ENCODE measurements around the gene PITPNM2. TPM values are rescaled to one million over a fixed set of nuclear protein-coding genes. Genes with fewer than 3 reads are reported as not detected.

PITPNM2 gene
- 5.2 and 5.7 TPM in 2 replicates for total RNA-seq

DNA sequence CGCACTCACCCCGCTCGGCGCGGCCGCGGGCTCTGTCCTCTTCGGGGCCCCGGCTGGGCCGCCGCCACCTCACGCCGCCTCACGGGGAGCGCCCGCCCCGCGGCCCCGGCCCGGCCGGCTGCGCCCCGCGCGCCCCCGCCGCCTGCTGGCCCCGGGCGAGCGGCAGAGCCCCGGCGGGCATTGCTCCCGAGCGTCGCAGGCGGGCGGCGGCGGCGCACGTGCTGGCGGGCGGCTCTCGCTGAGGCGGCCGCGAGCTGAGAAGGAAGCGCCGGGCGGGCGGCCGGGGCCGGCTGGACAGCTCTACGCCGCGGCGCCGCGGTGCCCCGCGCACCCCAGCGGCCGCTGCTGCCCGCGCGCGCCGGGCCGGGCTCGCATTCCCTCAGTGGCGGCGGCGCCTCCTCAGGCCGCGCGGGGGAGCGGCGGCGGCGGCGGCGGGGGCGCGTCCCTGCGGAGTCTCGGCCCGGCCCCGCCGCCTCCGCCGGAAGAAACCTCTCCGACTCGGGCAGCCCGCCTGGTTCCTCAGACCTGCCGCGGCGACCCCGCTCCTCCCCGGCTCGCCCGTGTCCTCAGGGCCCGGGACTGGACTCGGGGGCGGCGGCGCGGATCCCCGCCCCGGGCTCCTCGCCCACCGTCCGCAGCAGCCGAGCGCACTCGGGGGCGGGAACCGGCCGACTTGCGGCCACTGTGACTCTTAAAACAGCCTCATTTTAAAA lies at the start of gene PITPNM2:
Gene PITPNM2, minus strand, starts transcription at position 347 of the 713 bp plus-strand sequence. CDS start 116,500 bp downstream, outside the sequence.
- Histone ChIP-seq H3K36me3 (ENCODE audit: control insufficient read depth, insufficient read depth, low read length) (no peaks in the 10 kb centered on the region), H3K27me3 (ENCODE audit: control insufficient read depth, insufficient read depth, low read length) (no peaks in the 10 kb centered on the region), H3K4me3 (ENCODE audit: low read depth, low read length) (peak within 1 kb of the TSS; percentile 74)
- DNase-seq (ENCODE audit: low read depth): no peak
- TF ChIP-seq, protein P1, sequence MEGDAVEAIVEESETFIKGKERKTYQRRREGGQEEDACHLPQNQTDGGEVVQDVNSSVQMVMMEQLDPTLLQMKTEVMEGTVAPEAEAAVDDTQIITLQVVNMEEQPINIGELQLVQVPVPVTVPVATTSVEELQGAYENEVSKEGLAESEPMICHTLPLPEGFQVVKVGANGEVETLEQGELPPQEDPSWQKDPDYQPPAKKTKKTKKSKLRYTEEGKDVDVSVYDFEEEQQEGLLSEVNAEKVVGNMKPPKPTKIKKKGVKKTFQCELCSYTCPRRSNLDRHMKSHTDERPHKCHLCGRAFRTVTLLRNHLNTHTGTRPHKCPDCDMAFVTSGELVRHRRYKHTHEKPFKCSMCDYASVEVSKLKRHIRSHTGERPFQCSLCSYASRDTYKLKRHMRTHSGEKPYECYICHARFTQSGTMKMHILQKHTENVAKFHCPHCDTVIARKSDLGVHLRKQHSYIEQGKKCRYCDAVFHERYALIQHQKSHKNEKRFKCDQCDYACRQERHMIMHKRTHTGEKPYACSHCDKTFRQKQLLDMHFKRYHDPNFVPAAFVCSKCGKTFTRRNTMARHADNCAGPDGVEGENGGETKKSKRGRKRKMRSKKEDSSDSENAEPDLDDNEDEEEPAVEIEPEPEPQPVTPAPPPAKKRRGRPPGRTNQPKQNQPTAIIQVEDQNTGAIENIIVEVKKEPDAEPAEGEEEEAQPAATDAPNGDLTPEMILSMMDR (IDR thresholded peaks at IDR 0.05; ENCODE audit: insufficient read depth, low read length, poor library complexity, severe bottlenecking): no peak

DNA sequence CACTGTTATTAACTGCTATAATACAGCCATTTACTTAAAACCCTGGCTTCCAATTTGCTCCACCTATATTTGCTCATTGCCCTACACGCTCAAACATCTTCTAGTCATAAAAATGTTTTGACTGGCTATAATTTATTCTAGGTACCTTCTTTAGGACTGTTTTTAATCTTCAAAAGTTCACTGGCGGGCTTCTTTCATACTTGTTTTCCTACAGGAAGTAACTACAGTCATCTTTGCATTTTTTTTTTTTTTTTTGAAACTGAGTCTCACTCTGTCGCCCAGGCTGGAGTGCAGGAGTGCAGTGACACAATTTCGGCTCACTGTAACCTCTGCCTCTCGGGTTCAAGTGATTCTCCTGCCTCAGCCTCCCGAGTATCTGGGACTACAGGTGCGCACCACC lies 49.5 kb upstream of the PITPNM2 start:
- TF ChIP-seq, protein P1 (IDR thresholded peaks at IDR 0.05; ENCODE audit: insufficient read depth, low read length, poor library complexity, severe bottlenecking): no peak
- DNase-seq (ENCODE audit: low read depth): no peak
- Histone ChIP-seq H3K27me3 (ENCODE audit: control insufficient read depth, insufficient read depth, low read length) (no peaks in the 10 kb centered on the region), H3K36me3 (ENCODE audit: control insufficient read depth, insufficient read depth, low read length) (no peaks in the 10 kb centered on the region), H3K4me3 (ENCODE audit: low read depth, low read length) (no peak overlapping the region)

DNA sequence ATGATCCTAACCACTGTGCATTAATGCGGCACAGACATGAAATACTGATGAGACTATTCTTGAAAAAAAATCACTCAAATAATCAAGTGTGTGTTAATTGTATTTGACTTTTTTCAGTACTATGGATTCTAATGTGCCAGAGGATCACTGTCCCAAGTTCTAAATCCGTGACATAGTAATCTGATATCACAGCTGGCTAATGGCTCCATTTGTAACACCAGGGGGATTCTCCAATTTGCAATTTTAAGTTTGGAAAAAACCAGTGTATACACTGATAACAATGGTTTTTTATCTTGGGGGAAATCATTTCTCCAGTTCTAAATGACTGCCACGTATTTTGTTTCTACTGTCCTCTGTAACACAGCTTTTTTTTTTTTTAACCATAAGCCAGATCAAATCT lies 49.0 kb upstream of the PITPNM2 start:
- DNase-seq (ENCODE audit: low read depth): no peak
- Histone ChIP-seq H3K36me3 (ENCODE audit: control insufficient read depth, insufficient read depth, low read length) (no peaks in the 10 kb centered on the region), H3K27me3 (ENCODE audit: control insufficient read depth, insufficient read depth, low read length) (no peaks in the 10 kb centered on the region), H3K4me3 (ENCODE audit: low read depth, low read length) (no peak overlapping the region)
- TF ChIP-seq, protein P1 (IDR thresholded peaks at IDR 0.05; ENCODE audit: insufficient read depth, low read length, poor library complexity, severe bottlenecking): no peak

DNA sequence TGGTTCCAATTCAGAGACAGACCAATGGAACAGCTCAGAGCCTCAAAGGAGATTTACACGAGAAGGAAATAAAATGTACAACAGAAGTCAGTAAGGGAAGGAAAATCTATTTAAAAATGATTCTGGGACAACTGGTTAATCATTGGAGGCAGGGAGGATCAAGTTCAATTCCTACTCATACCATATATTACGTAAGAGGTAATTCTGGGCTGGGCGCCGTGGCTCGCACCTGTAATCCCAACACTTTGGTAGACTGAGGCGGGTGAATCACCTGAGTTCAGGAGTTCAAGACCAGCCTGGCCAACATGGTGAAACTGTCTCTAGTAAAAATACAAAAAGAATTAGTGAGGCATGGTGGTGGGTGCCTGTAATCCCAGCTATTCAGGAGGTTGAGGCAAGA lies 36.7 kb upstream of the PITPNM2 start:
- Histone ChIP-seq H3K4me3 (ENCODE audit: low read depth, low read length) (no peak overlapping the region), H3K36me3 (ENCODE audit: control insufficient read depth, insufficient read depth, low read length) (no peaks in the 10 kb centered on the region), H3K27me3 (ENCODE audit: control insufficient read depth, insufficient read depth, low read length) (no peaks in the 10 kb centered on the region)
- DNase-seq (ENCODE audit: low read depth): no peak
- TF ChIP-seq, protein P1 (IDR thresholded peaks at IDR 0.05; ENCODE audit: insufficient read depth, low read length, poor library complexity, severe bottlenecking): no peak

DNA sequence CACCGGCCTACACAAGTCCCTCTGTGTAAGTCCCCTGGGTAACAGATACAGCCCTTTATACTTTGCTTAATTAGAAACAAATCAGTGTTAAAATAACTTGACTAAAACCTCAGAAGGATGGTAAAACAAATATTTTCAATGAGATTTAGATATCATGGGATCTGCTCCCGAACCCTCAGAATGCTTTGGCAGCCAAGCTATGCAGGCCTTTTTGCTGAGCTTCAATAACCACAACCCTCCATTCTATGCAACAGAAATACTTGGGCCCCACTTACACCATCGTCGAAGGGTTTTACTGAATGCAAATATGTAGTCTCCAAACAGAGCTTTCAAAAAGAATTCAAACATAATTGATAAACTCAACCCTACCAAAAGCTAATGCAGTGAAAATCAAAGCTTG lies 29.3 kb upstream of the PITPNM2 start:
- peaks cover 2% of the 10 kb centered on the region for H3K36me3 ChIP-seq (ENCODE audit: control insufficient read depth, insufficient read depth, low read length)
- TF ChIP-seq, protein P1 (IDR thresholded peaks at IDR 0.05; ENCODE audit: insufficient read depth, low read length, poor library complexity, severe bottlenecking): no peak
- no peak for DNase-seq (ENCODE audit: low read depth)
- H3K4me3 ChIP-seq (ENCODE audit: low read depth, low read length): no peak overlapping the region
- no peaks in the 10 kb centered on the region for H3K27me3 ChIP-seq (ENCODE audit: control insufficient read depth, insufficient read depth, low read length)

DNA sequence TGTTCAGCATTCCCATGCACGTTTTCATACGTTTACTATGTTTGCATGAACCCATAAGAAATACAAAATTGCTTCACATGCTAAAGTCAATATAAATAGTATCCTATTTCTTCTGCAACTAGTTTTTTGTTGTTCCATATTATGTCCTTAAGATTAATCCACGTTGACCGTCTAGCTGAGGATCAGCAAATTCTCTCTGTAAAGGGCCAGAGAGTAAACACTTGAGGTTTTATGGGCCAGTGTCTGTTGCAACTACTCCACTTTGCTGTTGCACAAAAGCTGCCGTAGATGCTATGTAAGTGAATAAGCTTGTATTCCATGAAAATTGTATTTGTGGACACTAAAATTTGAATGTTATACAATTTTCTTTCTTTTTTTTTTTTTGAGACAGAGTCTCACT lies 21.1 kb upstream of the PITPNM2 start:
- no peak for DNase-seq (ENCODE audit: low read depth)
- peaks cover 2% of the 10 kb centered on the region for H3K36me3 ChIP-seq (ENCODE audit: control insufficient read depth, insufficient read depth, low read length)
- H3K4me3 ChIP-seq (ENCODE audit: low read depth, low read length): no peak overlapping the region
- no peaks in the 10 kb centered on the region for H3K27me3 ChIP-seq (ENCODE audit: control insufficient read depth, insufficient read depth, low read length)
- TF ChIP-seq, protein P1 (IDR thresholded peaks at IDR 0.05; ENCODE audit: insufficient read depth, low read length, poor library complexity, severe bottlenecking): no peak
